Smooth muscle cell (in vitro differentiated cells): Measurements from ENCODE around the gene PCBP3. TPM values are rescaled to one million over a fixed set of nuclear protein-coding genes. Genes with fewer than 3 reads are reported as not detected.

Experiments used
- DNase-seq: peaks from one replicate; lab custom pipeline; 2025; ENCODE audit not compliant: unreplicated experiment; lab: John Stamatoyannopoulos, UW
- H2AFZ ChIP-seq: fragments of 200-600 bp; sonication (generic); 2 replicates; pipeline ENCODE4 v1.6.0; 2016; ENCODE audit warnings: antibody characterized with exemption, low read depth, mild to moderate bottlenecking
- H3F3A ChIP-seq: fragments of 200-600 bp; sonication (generic); 2 replicates; pipeline ENCODE4 v1.6.0; 2017; ENCODE audit warnings: antibody characterized with exemption, low read depth
- H3K27ac ChIP-seq: fragments of 200-600 bp; sonication (generic); 2 replicates; pipeline ENCODE4 v1.5.1; 2016; ENCODE audit warnings: low read depth, mild to moderate bottlenecking
- H3K27me3 ChIP-seq: fragments of 200-600 bp; sonication (generic); 2 replicates; pipeline ENCODE4 v1.6.1; 2016; ENCODE audit warnings: low read depth, mild to moderate bottlenecking
- H3K36me3 ChIP-seq: fragments of 200-600 bp; sonication (generic); 2 replicates; pipeline ENCODE4 v1.5.1; 2016; ENCODE audit warnings: low read depth
- H3K4me1 ChIP-seq: fragments of 200-600 bp; sonication (generic); 2 replicates; pipeline ENCODE4 v1.5.1; 2016; ENCODE audit warnings: low read depth
- H3K4me2 ChIP-seq: fragments of 200-600 bp; sonication (generic); 2 replicates; pipeline ENCODE4 v1.6.0; 2016; ENCODE audit warnings: mild to moderate bottlenecking
- H3K4me3 ChIP-seq: fragments of 200-600 bp; sonication (generic); 2 replicates; pipeline ENCODE4 v1.5.1; 2016; ENCODE audit warnings: mild to moderate bottlenecking
- H3K79me2 ChIP-seq: fragments of 200-600 bp; sonication (generic); 2 replicates; pipeline ENCODE4 v1.6.0; 2016; ENCODE audit warnings: low read depth, mild to moderate bottlenecking
- H3K9ac ChIP-seq: fragments of 200-600 bp; sonication (generic); 2 replicates; pipeline ENCODE4 v1.6.0; 2016; ENCODE audit warnings: low read depth
- H3K9me3 ChIP-seq: fragments of 200-600 bp; sonication (generic); replicated peaks from 2 replicates; pipeline ENCODE4 v1.5.1; 2016; ENCODE audit warnings: low read depth
- H4K20me1 ChIP-seq: fragments of 200-600 bp; sonication (generic); 2 replicates; pipeline ENCODE4 v1.6.0; 2016; ENCODE audit warnings: low read depth
- CTCF ChIP-seq: fragments of 200-600 bp; sonication (generic); IDR thresholded peaks from 2 replicates; pipeline ENCODE4 v1.5.1; 2017; ENCODE audit warnings: borderline replicate concordance, mild to moderate bottlenecking, antibody characterized with exemption; ENCODE audit not compliant: insufficient read depth, poor library complexity, severe bottlenecking
- WGBS: methylation state at CpG from one replicate; pipeline ENCODE4 v1.1.7; 2016; ENCODE audit warnings: low lambda C conversion rate; 5-methylcytosine and 5-hydroxymethylcytosine counted together
- polyA plus RNA-seq: library from polyadenylated mRNA; unstranded; fragments of >200 nt; fragmentation: Nextera tagmentation; extraction: Ambion mirVana; gene quantifications from 2 replicates; pipeline ENCODE4 v1.2.1, GENCODE V29; 2016
- total RNA-seq: library from RNA; depleted of rRNA; stranded (reverse); fragments of >200 nt; gene quantifications from 2 replicates; pipeline ENCODE4 v1.2.3, GENCODE V29; 2014

PCBP3 gene
- total RNA-seq (8.2 and 8.9 TPM in 2 replicates), polyA plus RNA-seq (13.7 and 23.1 TPM in 2 replicates)

- H3K4me2 ChIP-seq: peak within 1 kb of the TSS; percentile 89
- DNase-seq: peak; percentile 100
- H3K4me3 ChIP-seq: peak within 1 kb of the TSS; percentile 60
- H3K27ac ChIP-seq: peak within 1 kb of the TSS; percentile 94
- H3K9ac ChIP-seq: no peak within 1 kb of the TSS
- peaks cover 42% of the 10 kb centered on the region for H4K20me1 ChIP-seq
- H3K79me2 ChIP-seq: peaks cover 14% of the 10 kb centered on the region
- H2AFZ ChIP-seq: no peak within 1 kb of the TSS
- peaks cover 20% of the 10 kb centered on the region for H3K27me3 ChIP-seq
- H3F3A ChIP-seq: peaks cover 7% of the 10 kb centered on the region
- H3K4me1 ChIP-seq: peaks cover 4% of the 10 kb centered on the region
- H3K36me3 ChIP-seq: no peaks in the 10 kb centered on the region
- no peak for TF ChIP-seq CTCF
- H3K9me3 ChIP-seq: no peaks in the 10 kb centered on the region
- 3% methylated on average over 8 of the region's 120 CpGs for WGBS
These were observed at the start of gene PCBP3 for GRCh38 chr21:45643021-45643980. Gene PCBP3 (plus strand): TSS chr21:45643725. CDS start chr21:45850086, 206,361 bp downstream.

GRCh38 chr21:45594721-45595489, 48.6 kb upstream of the PCBP3 start:
- H3K9ac ChIP-seq: no peak overlapping the region
- H3K4me2 ChIP-seq: no peak overlapping the region
- H3K27me3 ChIP-seq: no peaks in the 10 kb centered on the region
- no peaks in the 10 kb centered on the region for H3F3A ChIP-seq
- DNase-seq: no peak
- H3K4me1 ChIP-seq: no peaks in the 10 kb centered on the region
- H2AFZ ChIP-seq: no peak overlapping the region
- H4K20me1 ChIP-seq: no peaks in the 10 kb centered on the region
- no peaks in the 10 kb centered on the region for H3K36me3 ChIP-seq
- no peaks in the 10 kb centered on the region for H3K79me2 ChIP-seq
- WGBS: 93% methylated on average over 15 of the region's 17 CpGs
- no peak overlapping the region for H3K4me3 ChIP-seq
- H3K9me3 ChIP-seq: no peaks in the 10 kb centered on the region
- TF ChIP-seq CTCF: no peak
- no peak overlapping the region for H3K27ac ChIP-seq

DNA sequence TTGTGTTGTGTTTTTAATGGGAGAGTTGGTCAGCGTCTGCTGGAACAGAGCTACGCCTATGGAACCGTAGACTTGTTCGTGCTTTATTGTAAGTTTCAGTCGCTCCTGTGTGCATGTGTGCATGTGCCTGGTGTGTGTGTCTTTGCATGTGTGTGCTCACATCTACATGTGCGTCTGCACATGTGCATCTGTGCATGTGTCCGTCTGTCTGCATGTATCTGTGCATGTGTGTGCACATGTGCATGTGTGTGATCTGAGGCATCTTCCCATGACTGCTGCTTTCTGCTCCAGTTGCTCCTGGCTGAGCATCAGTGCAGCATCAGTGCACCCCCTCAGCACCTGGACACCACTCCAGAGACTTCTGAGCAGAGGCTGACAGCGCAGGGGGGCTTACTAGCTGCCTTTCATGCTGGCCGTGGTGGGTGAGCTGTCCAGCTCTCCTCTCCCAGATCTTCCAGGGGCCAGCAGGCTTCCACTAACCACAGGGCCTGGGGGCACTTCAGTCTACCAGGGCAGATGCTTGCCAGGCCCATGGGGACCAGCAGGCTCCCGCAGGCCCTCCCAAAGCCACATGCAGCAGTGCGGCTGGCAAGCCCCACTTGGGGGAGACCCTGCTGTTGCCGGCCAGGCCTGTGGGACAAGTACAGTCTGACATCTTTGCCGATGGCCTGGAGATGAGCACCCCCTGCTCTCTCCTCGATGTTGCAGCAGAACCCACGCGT, 47.8 kb upstream of the PCBP3 start:
- no peak overlapping the region for H3K27ac ChIP-seq
- no peaks in the 10 kb centered on the region for H3K79me2 ChIP-seq
- H3K9me3 ChIP-seq: no peaks in the 10 kb centered on the region
- H3K4me3 ChIP-seq: no peak overlapping the region
- no peak for DNase-seq
- H3K36me3 ChIP-seq: no peaks in the 10 kb centered on the region
- H3F3A ChIP-seq: no peaks in the 10 kb centered on the region
- H3K4me1 ChIP-seq: no peaks in the 10 kb centered on the region
- H3K9ac ChIP-seq: no peak overlapping the region
- no peak for TF ChIP-seq CTCF
- no peak overlapping the region for H2AFZ ChIP-seq
- no peak overlapping the region for H3K4me2 ChIP-seq
- 92% methylated on average over 16 of the region's 16 CpGs for WGBS
- no peaks in the 10 kb centered on the region for H3K27me3 ChIP-seq
- no peaks in the 10 kb centered on the region for H4K20me1 ChIP-seq
